ENCODE data around the gene COX8C. TPM values are rescaled to one million over a fixed set of nuclear protein-coding genes. Genes with fewer than 3 reads are reported as not detected.

COX8C gene, protein sequence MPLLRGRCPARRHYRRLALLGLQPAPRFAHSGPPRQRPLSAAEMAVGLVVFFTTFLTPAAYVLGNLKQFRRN
- total RNA-seq: not detected
- long read RNA-seq: 0 reads

DNA sequence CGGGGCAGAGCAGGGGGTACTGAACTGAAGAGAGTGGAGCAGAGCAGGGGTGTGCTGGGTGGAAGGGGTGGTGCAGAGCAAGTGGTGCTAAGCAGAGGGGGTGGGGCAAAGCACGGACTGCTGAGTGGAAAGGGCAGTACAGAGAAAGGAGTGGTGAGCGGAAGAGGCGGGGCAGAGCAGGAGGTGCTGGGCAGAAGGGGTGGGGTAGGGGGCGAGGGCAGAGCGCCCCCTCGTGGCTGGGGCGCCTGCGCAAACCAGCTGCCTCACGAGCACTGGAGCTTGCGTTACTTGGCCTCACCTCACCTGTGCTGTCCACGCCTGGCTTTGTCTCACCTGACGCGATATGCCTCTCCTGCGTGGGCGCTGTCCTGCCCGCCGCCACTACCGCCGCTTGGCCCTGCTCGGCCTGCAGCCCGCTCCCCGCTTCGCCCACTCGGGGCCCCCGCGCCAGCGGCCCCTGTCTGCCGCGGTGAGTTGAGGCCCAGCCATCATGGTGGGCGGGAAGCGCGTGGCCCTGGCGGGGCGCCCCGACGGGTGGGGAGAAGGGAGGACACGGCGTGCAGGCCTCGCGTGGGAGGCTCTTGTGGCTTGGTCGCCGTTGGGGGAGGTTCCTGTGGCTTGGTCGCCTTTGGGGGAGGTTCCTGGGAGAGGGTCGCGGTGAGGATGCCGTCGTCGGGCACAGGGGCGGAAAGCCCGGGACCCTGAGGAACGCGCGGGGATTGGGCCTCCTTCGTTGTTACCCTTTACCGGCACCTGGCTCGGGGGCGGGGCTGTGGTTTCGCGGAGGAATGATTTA lies at the start of gene COX8C:
Gene COX8C, plus strand, starts transcription at position 257 of the 796 bp plus-strand sequence. Its CDS starts 87 bp downstream, at position 344.
- ATAC-seq: no peak
- no peak for DNase-seq
- intact Hi-C loops (cut with DNase I, micrococcal nuclease): no loop called here

GRCh38 chr14:93299416-93299815 lies 47.6 kb upstream of the COX8C start:
- no peak for DNase-seq

DNA sequence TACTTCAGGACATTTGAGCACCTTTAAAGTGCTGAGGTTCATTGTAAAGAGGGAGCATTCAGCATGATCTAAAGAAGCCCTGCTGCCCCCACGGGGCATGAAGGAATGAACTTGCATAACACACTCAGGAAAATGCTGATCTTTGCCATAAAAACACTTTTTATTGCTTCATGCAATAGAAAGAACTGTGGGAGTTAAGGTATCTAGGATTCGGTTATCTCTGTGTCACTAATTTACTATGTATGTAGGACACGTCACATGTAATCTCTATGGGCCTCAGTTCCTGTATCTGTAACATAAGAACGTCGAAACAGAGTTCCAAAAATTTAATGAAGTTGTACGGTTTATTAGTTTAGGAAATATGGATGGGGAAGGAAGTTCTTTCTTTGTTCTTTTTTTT lies 47.1 kb upstream of the COX8C start:
- intact Hi-C loops (cut with DNase I, micrococcal nuclease): no loop called here
- DNase-seq (no peak), ATAC-seq (no peak)

More at GRCh38 chr14:93299416-93299815, 47.6 kb upstream of the COX8C start:
- no peak for ATAC-seq
- intact Hi-C loops (cut with DNase I, micrococcal nuclease): no loop called here

- DNase-seq: no peak
- intact Hi-C loops (cut with DNase I, micrococcal nuclease): no loop called here
These were observed 45.0 kb upstream of the COX8C start for GRCh38 chr14:93301821-93302447.

DNA sequence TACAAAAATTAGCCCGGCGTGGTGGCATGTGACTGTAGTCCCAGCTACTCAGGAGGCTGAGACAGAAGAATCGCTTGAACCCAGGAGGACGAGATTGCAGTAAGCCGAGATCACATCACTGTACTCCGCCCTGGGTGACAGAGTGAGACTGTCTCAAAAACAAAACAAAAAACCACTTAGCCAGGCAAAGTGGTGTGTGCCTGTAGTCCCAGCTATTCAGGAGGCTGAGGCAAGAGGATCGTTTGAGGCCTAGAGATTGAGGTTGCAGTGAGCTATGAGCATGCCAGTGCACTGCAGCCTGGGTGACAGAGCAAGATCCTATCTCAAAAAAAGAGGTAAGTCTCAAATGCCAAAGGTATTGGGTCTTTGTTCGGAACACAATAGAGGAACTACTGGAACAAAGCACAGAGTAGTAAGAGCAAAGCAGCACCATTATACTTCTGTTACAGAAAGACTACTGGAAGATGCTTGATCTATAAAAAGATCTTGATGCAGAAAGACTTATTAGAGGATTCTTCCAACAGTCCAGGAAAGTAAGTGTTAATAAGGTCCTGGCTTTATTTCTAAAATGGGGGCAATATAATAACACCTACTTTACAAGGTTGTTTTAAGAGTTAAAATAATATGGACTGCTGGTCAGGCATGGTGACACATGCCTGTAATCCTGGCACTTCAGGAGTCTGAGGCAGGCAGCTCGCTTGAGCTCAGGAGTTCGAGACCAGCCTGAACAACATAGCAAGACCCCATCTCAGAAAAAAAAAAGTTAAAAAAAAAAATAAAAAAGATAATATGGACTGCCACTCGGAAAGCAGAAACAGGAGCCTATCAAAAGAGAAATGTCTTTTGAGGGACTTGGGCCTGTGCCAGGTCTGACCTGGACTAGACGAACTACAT lies 44.0 kb upstream of the COX8C start:
- ATAC-seq (no peak), DNase-seq (no peak)
- intact Hi-C loops (cut with DNase I, micrococcal nuclease): no loop called here

More at GRCh38 chr14:93301821-93302447, 45.0 kb upstream of the COX8C start:
- ATAC-seq: no peak

GRCh38 chr14:93303659-93304058 lies 43.3 kb upstream of the COX8C start:
- ATAC-seq: no peak
- DNase-seq: no peak
- intact Hi-C loops (cut with DNase I, micrococcal nuclease): no loop called here

DNA sequence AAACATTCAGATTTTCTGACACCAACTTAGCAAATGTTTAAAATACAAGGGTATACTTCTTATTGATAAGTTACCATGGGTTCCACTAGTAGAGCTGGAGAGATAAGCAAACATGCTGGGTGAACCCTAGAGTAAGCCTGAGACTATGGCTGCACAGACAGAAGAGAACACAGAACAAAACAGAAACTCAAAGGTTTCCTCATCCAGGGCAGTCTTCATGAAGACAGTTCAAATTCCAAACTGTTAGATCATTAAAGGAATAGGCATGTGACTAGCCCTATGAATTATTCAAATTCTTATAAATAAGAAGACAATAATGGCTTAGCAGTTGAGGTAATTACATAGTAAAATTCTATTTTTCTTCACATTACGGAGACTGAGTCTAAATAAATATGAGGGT lies 42.2 kb upstream of the COX8C start:
- DNase-seq: no peak
- ATAC-seq: peak; percentile 75
- intact Hi-C loops (cut with DNase I, micrococcal nuclease): no loop called here

DNA sequence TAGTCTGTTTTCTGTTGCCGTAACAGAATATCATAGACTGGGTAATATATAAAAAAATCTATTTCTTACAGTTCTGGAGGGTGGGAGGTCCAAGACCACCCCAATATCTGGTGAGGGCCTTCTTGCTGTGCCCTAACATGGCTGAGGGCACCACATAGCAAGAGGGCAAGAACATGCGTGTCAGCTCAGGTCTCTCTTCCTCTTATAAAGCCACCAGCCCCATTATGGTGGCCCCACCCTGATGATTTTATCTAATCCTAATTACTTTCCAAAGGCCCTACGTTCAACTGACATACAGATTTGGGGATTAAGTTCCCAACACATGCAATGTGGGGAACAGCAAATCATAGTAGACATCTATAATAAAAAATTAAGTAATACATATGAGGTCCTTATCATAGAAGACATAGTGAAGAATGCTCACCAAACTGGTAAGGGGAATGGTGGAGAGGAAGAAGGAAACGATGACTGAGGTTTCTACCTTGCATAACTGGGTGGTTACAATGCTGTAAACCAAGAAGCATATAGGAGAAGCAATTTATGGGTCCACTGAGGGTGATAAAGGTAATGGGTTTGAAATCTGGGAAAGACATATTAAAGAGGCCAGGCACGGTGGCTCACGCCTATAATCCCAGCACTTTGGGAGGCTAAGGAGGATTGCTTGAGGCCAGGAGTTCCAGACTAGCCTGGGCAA lies 41.1 kb upstream of the COX8C start:
- peak; percentile 77 for ATAC-seq
- intact Hi-C loops (cut with DNase I, micrococcal nuclease): no loop called here
- no peak for DNase-seq

GRCh38 chr14:93306812-93307211 lies 40.2 kb upstream of the COX8C start:
- DNase-seq (no peak), ATAC-seq (no peak)
- intact Hi-C loops (cut with DNase I, micrococcal nuclease): no loop called here

- no peak for DNase-seq
- peak; percentile 24 for ATAC-seq
- intact Hi-C loops (cut with DNase I, micrococcal nuclease): no loop called here
These were observed 38.2 kb upstream of the COX8C start for GRCh38 chr14:93308686-93309345.

- no peak for DNase-seq
- peak; percentile 43 for ATAC-seq
- intact Hi-C loops (cut with DNase I, micrococcal nuclease): no loop called here
These were observed 37.5 kb upstream of the COX8C start for GRCh38 chr14:93309427-93309966.

DNA sequence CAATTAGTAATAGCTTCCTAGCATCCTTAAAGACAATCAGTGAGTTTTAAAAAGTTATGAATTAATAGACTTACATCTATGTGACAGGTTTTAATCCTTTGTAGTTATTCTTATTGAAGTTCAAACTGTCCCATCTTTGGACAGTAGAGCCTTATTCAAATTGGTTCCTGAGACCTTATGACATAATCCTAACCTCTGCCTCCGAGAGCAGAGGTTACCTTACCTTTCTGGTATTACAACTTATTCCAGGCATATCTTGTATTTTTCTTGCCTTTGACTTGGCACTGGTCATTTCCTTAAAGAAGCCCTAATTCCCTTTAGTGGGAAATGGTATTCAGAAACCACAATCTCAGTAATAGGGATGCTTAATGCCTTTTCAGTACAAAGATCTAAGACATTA lies 35.9 kb upstream of the COX8C start:
- intact Hi-C loops (cut with DNase I, micrococcal nuclease): no loop called here
- DNase-seq (no peak), ATAC-seq (no peak)

- intact Hi-C loops (cut with DNase I, micrococcal nuclease): no loop called here
These were observed 31.4 kb upstream of the COX8C start for GRCh38 chr14:93315575-93315974.

DNA sequence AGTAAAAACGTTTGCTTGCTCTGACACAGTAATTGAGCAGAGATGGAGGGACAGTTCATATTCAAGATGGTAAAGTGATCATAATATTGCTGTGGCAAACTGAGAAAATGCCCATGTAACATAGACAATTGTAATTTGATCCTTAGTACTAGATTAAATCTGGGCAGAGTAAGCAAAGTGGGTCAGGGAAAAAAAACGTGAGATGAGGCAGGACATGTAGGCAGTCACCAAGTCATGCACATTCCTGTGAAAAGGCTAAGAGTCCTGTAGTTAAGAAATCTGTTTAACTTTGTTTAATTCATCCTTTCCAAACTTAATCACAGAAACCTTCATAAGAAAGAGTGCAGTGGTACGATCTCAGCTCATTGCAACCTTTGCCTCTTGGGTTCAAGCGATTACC lies 30.3 kb upstream of the COX8C start:
- no peak for ATAC-seq
- intact Hi-C loops (cut with DNase I, micrococcal nuclease): no loop called here
- no peak for DNase-seq

More at GRCh38 chr14:93315575-93315974, 31.4 kb upstream of the COX8C start:
- no peak for ATAC-seq
- no peak for DNase-seq

- peak; percentile 93 for ATAC-seq
- DNase-seq: peak in 1 of 2 donors; percentile 34
- intact Hi-C loops (cut with DNase I, micrococcal nuclease): no loop called here
These were observed 29.6 kb upstream of the COX8C start for GRCh38 chr14:93317210-93317874.

DNA sequence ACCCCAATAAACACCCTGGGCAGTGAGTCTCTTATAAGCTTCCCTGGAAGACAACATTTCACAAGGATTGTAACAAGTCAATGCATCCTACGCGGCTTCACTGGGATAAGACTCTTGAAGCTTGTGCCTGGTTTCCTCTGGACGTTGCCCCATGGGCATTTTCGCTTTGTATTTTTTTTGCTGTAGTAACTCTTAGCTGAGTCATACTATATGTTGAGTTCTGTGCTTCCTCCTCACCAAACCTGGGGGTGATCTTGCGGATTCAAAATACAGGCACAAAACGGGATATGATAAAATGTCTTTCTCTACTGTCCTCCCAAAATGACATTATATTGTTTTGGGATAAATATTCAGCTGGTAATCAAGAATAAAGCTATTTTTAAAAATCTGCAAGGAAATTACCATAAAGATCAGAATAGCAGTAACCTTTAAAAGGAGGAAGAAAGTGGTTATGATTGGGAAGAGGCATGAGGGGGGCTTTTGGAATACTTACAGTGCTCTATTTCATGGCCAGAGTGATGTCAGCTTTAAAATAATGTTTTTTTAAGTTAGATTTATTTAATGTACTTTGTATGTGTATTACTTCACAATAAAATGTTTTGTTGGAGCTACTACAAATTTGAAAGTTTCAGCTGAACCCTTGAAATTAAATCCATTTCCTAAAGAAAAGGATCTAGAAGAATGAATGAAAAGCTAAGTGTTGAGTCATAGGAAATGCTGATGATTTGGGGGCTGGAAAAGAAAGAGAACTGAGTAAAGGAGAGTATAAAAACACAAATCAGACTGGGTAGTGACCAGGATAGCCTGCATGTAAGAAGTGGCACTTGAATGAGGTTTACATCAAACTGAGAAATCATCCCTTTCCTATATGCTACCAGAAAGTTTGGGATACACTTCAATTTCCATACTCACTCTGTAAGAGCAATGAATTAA lies 28.8 kb upstream of the COX8C start:
- DNase-seq: no peak

More for the DNA sequence above, 28.8 kb upstream of the COX8C start:
- ATAC-seq: peak; percentile 73
- intact Hi-C loops (cut with DNase I, micrococcal nuclease): no loop called here
